K562 (cell line): ENCODE data around the gene PCK1. TPM values are rescaled to one million over a fixed set of nuclear protein-coding genes. Genes with fewer than 3 reads are reported as not detected.

Experiments used
- ATAC-seq: fragments of 200-7000 bp; cut with Tn5 transposase; 3 replicates; pipeline ENCODE4 v1.9.1; 2020; ENCODE audit warnings: moderate library complexity
- BruUV-seq: library from RNA; stranded (reverse); fragments of 400-500 nt; replicated peaks from 2 replicates; lab custom pipeline; 2021; lab: Mats Ljungman, UMichigan
- CTCF ChIA-PET: fragments of 300-600 bp; formaldehyde crosslinking; extraction: SDS; loops from one replicate; lab custom pipeline; 2021; ENCODE audit warnings: low intra/inter-chr PET ratio; lab: Yijun Ruan, JAX
- POLR2A ChIA-PET: fragments of 300-600, 350-650 bp; sonication (Branson Sonifier 250); formaldehyde crosslinking; extraction: SDS; loops from one replicate; lab custom pipeline; 2021; ENCODE audit warnings: antibody characterized with exemption, inconsistent platforms; lab: Yijun Ruan, JAX
- DNase-seq, 4 experiments: peaks; one replicate each; pipeline versions ENCODE4 v3.0.0 to v3.0.0-alpha.2; 2011 to 2018; ENCODE audit warnings: low spot score in 3 of 4, mixed read lengths in 3 of 4; ENCODE audit errors: extremely low read depth in 1 of 4
- FAIRE-seq: peaks from 2 replicates; lab custom pipeline; 2011; peaks lifted over from hg19 to GRCh38; lab: Jason Lieb, UNC
- H2AFZ ChIP-seq: 2 replicates; pipeline ENCODE4 v1.6.0; 2011; ENCODE audit warnings: low read depth, low read length, control low read depth, inconsistent platforms
- H3K27ac ChIP-seq: fragments of 200-600 bp; 3 replicates; pipeline ENCODE4 v1.8.0; 2011; ENCODE audit warnings: low read depth, mild to moderate bottlenecking, control low read depth, inconsistent platforms, low read length, moderate library complexity, mixed read lengths; ENCODE audit errors: extremely low read depth
- H3K27me3 ChIP-seq, 2 experiments: fragments of 300-600 bp in 1 of 2; 2 replicates in 1 of 2; 3 replicates in 1 of 2; pipeline versions ENCODE4 v1.6.0 to v1.8.0; 2011; ENCODE audit warnings: inconsistent platforms in 2 of 2, low read length in 2 of 2, mild to moderate bottlenecking in 1 of 2, mixed read lengths in 1 of 2, moderate library complexity in 1 of 2; ENCODE audit not compliant: control insufficient read depth in 2 of 2, insufficient read depth in 2 of 2
- H3K36me3 ChIP-seq: fragments of 300-600 bp; 3 replicates; pipeline ENCODE4 v1.8.0; 2011; ENCODE audit warnings: mild to moderate bottlenecking, low read length, inconsistent platforms; ENCODE audit not compliant: control insufficient read depth, insufficient read depth
- H3K4me1 ChIP-seq, 2 experiments: fragments of 200-600 bp in 1 of 2; replicated peaks in 1 of 2; 2 replicates in 1 of 2; 3 replicates in 1 of 2; pipeline versions ENCODE4 v1.5.1 to v1.8.0; 2011; ENCODE audit warnings: inconsistent platforms in 2 of 2, low read length in 2 of 2, mild to moderate bottlenecking in 1 of 2, mixed read lengths in 1 of 2, moderate library complexity in 1 of 2; ENCODE audit not compliant: control insufficient read depth in 2 of 2, insufficient read depth in 2 of 2
- H3K4me2 ChIP-seq: 2 replicates; pipeline ENCODE4 v1.6.1; 2011; ENCODE audit warnings: low read length, control low read depth, inconsistent platforms, mixed read lengths; ENCODE audit not compliant: insufficient read depth
- H3K4me3 ChIP-seq: fragments of 200-600 bp; sonication (generic), shearing (Covaris generic); 2 replicates; pipeline ENCODE4 v1.5.1; 2016; ENCODE audit warnings: control low read depth, inconsistent platforms
- H3K79me2 ChIP-seq: fragments of 200-600 bp; 3 replicates; pipeline ENCODE4 v1.8.0; 2011; ENCODE audit warnings: low read length, inconsistent platforms; ENCODE audit not compliant: control insufficient read depth, insufficient read depth
- H3K9ac ChIP-seq, 2 experiments: 2 replicates each; pipeline versions ENCODE4 v1.6.0 to v1.6.1; 2011; ENCODE audit warnings: low read depth in 2 of 2, low read length in 2 of 2, control low read depth in 1 of 2, inconsistent platforms in 1 of 2, mild to moderate bottlenecking in 1 of 2, mixed read lengths in 1 of 2; ENCODE audit not compliant: insufficient read depth in 1 of 2
- H3K9me1 ChIP-seq: one replicate; pipeline ENCODE4 v1.6.0; 2011; ENCODE audit warnings: inconsistent platforms, mild to moderate bottlenecking, low read length, moderate library complexity; ENCODE audit not compliant: control insufficient read depth, insufficient read depth
- H3K9me3 ChIP-seq: replicated peaks from 2 replicates; pipeline ENCODE4 v1.5.1; 2011; ENCODE audit warnings: low read depth, low read length, inconsistent platforms; ENCODE audit not compliant: control insufficient read depth, insufficient read depth
- H4K20me1 ChIP-seq: replicated peaks from 2 replicates; pipeline ENCODE4 v1.6.1; 2011; ENCODE audit warnings: low read length, inconsistent platforms, mixed read lengths; ENCODE audit not compliant: control insufficient read depth, insufficient read depth
- SIN3A ChIP-seq, 2 experiments: fragments of 150-350 bp in 1 of 2; IDR thresholded peaks; 2 replicates each; pipeline ENCODE4 v1.6.1; 2011 to 2016; ENCODE audit warnings: borderline replicate concordance in 2 of 2, low read depth in 2 of 2, low read length in 2 of 2, mild to moderate bottlenecking in 2 of 2, moderate library complexity in 2 of 2; ENCODE audit not compliant: control insufficient read depth in 1 of 2
- ZBTB40 ChIP-seq, 2 experiments: fragments of 450-650 bp in 1 of 2; sonication (generic) in 1 of 2; formaldehyde crosslinking in 1 of 2; IDR thresholded peaks; 2 replicates each; pipeline versions ENCODE4 v1.7.1 to v1.9.0; 2016 to 2022; ENCODE audit warnings: inconsistent platforms in 1 of 2, mild to moderate bottlenecking in 1 of 2, missing genetic modification reagents in 1 of 2
- WGBS: fragments of 100-300 bp; shearing (Covaris generic); methylation state at CpG from one replicate; pipeline ENCODE4 v1.1.6; 2016; ENCODE audit warnings: low coverage, mixed read lengths; ENCODE audit not compliant: insufficient coverage; ENCODE audit errors: missing lambda C conversion rate; 5-methylcytosine and 5-hydroxymethylcytosine counted together
- in situ Hi-C: fragments of 300-500 bp; cut with MboI; formaldehyde crosslinking; loops from 4 replicates; pipeline ENCODE4 v1.15.0; 2018; ENCODE audit warnings: inconsistent platforms, mixed read lengths
- intact Hi-C: fragments of 100-400 bp; cut with micrococcal nuclease; formaldehyde crosslinking; loops from 2 replicates; pipeline ENCODE4 v1.14.2; 2022
- polyA plus RNA-seq, 8 experiments: library from polyadenylated mRNA; depleted of rRNA in 4 of 8; stranded (reverse) in 5 of 8; unstranded in 3 of 8; fragments of >200 nt; fragmentation: Nextera tagmentation in 2 of 8; fragmentation: Illumina TruSeq in 1 of 8; extraction: Ambion mirVana in 2 of 8; extraction: Trizol in 1 of 8; gene quantifications; 2 replicates each; pipeline versions ENCODE4 v1.2.1 to v1.2.3, GENCODE V29; 2011 to 2014; ENCODE audit warnings: inconsistent platforms in 1 of 8, missing spikeins in 1 of 8
- total RNA-seq, 7 experiments: library from RNA; depleted of rRNA in 6 of 7; stranded (reverse); fragments of >200 nt in 6 of 7; fragmentation: Illumina TruSeq in 2 of 7; extraction: Trizol in 2 of 7; gene quantifications; 2 replicates each; pipeline versions ENCODE4 v1.2.1 to v1.2.3, GENCODE V29; 2011 to 2021; ENCODE audit warnings: low replicate concordance in 1 of 7

The PCK1 gene
- total and polyA plus RNA-seq, 9 of the 15 experiments (the other 6 are each of a cell fraction or from before 2014, with no cell fraction given), result 0.05 to 0.73 (median 0.15) TPM

- H3K4me3 ChIP-seq, result no peak overlapping the region
- no peak overlapping the region for H2AFZ ChIP-seq
- BruUV-seq, result no TSS peak
- H3K27ac ChIP-seq, result no peak overlapping the region
- ATAC-seq, result peak; percentile 54
- no peaks in the 10 kb centered on the region for H3K79me2 ChIP-seq
- POLR2A ChIA-PET, result interaction anchor here (0.9 to 1.3 kb wide), 2 partner anchors 14 to 26 kb away, joined by 6 to 7 read pairs; partner anchors contain the start of gene PCK1
- H3K4me2 ChIP-seq, result no peak overlapping the region
- H3K9me1 ChIP-seq, result no peaks in the 10 kb centered on the region
- intact Hi-C loops, result no loop called here
- FAIRE-seq, result no peak
- in situ Hi-C loops, result no loop called here
- 13% methylated on average over 7 of the region's 8 CpGs for WGBS
- H3K4me1 ChIP-seq, result peaks cover 17 to 44% of the 10 kb centered on the region in 2 experiments; a peak in 4 of 5 replicates
- H3K36me3 ChIP-seq, result no peaks in the 10 kb centered on the region
- CTCF ChIA-PET, result no interaction called here
- peak in 2 of 4 experiments; percentile 27 to 43 for DNase-seq
- peak overlapping the region in 1 of 2 experiments; percentile 64; a peak in 1 of 4 replicates for H3K9ac ChIP-seq
- H4K20me1 ChIP-seq, result no peaks in the 10 kb centered on the region
- peaks cover 5 to 28% of the 10 kb centered on the region in 2 experiments; a peak in 3 of 5 replicates for H3K27me3 ChIP-seq
- H3K9me3 ChIP-seq, result peaks cover 3% of the 10 kb centered on the region; the same call in 1 of the 2 replicates
- TF ChIP-seq ZBTB40 (IDR thresholded peaks at IDR 0.05) (no peak), ZBTB40 (CRISPR knock-in tag; IDR thresholded peaks at IDR 0.05) (no peak), SIN3A (IDR thresholded peaks at IDR 0.05; ENCODE audit: borderline replicate concordance in 2 of 2, control insufficient read depth in 1 of 2, low read depth in 2 of 2, low read length in 2 of 2) (no peak)
Measured at GRCh38 chr20:57586370-57586793, 25.5 kb downstream of the PCK1 start.
